GM12873 (cell line): ENCODE measurements around the gene NCOR1.

Source experiments
- CTCF ChIP-seq: IDR thresholded peaks from 2 replicates; pipeline ENCODE4 v1.5.1; 2012; ENCODE audit warnings: low read depth, mild to moderate bottlenecking, moderate library complexity, low read length, control low read depth; ENCODE audit not compliant: insufficient read depth; ENCODE audit errors: missing control alignments

NCOR1 gene

DNA sequence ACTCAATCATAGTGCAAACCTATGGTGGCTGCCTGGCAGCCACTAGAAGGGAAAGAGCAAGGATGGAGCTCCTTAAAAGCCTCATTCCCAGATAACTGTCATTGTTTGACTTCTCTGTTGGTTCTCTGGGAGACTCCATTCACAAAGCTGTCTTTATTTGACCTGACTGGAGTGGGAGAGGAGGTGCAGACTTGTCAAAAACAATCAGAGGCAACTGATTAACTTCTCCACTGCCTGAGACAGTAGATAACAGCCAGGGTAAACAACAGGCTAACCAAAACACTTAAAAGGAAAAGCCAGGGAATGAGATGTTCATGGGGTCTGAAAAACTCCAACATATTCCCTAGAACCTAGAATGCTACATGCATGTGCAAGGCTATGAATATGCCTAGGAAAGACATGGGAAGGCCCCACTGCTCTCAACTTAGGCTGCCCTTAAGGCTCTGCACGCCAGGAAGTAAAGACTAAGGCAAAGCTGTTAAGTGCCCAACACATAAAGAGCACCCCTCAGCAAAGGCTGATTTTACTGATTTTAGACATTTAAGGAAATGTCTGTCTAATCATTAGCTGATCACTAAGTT, 133.7 kb downstream of the NCOR1 start:
- no peak for TF ChIP-seq CTCF

- no peak for TF ChIP-seq CTCF
These were observed 135.0 kb downstream of the NCOR1 start for GRCh38 chr17:16080366-16080765.

DNA sequence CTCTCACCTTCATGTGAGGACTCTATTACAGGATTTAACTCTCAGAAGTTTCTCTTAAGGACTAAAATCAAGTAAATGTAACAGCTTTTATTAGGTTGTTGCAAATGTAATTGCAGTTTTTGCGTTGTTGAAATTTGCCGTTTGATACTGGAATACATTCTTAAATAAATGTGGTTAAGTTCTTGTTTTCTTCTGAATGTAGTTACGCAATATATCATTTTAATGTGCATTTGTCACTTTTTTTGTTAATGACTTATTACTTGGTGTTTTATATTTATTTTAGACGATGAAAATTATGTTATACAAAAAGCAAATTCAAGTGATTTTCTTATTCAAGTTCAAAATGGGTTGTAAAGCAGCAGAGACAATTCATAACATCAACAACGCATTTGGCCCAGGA, 139.4 kb downstream of the NCOR1 start:
- no peak for TF ChIP-seq CTCF

- no peak for TF ChIP-seq CTCF
These were observed 140.9 kb downstream of the NCOR1 start for GRCh38 chr17:16074423-16074822.

DNA sequence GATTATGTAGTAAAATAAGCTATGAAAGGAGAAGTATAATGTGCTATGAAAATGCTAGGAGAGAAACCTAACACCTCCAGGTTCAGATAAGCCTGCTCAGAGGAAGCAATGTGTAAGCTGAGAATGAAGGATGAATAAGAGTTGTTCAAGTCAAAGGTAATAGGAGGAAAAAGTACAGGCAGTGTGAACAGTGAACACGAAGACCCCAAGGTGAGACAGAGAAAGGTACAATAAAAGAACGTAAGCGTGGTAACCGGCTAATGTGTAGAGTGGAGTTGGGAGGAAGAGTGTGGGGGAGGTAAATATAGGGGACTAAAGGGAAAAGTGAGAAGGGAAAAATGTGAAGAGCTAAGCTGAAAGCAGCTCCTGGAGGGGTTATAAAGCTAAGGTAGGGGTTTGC, 141.5 kb downstream of the NCOR1 start:
- TF ChIP-seq CTCF, result no peak

GRCh38 chr17:16072031-16072430, 143.3 kb downstream of the NCOR1 start:
- TF ChIP-seq CTCF, result no peak

DNA sequence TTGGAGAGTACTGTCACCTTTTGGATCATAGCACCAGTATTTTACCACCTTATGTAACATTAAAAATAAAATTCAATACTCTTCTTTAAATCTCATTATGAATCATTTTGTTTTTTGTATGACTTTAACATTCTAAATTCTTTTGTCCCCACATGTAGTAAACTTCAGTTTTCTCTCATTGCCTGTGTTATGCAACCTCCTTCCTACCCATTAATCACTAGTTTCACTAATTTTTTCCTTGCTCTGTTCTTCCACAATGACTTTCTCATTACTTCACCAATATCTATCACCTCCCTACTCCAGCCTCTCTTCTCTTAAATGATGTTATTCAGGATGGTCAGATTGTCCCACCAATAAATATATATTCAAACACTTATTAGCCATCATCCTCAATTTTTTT, 147.0 kb downstream of the NCOR1 start:
- TF ChIP-seq CTCF, result no peak

GRCh38 chr17:16066125-16066524, 149.2 kb downstream of the NCOR1 start:
- TF ChIP-seq CTCF, result no peak
